PC-3 (cell line): Measurements from ENCODE around the gene CLDN18. TPM values are rescaled to one million over a fixed set of nuclear protein-coding genes. Genes with fewer than 3 reads are reported as not detected.

Source experiments
- ATAC-seq: fragments of 200-7000 bp; cut with Tn5 transposase; 2 replicates; pipeline ENCODE4 v1.9.1; 2020; ENCODE audit warnings: mild to moderate bottlenecking, moderate library complexity
- BruUV-seq: library from RNA; stranded (reverse); fragments of 400-500 nt; replicated peaks from 2 replicates; lab custom pipeline; 2021; lab: Mats Ljungman, UMichigan
- CTCF ChIA-PET: fragments of 300-600 bp; sonication (Branson Sonifier 250); formaldehyde crosslinking; loops from one replicate; lab custom pipeline; 2022; ENCODE audit warnings: antibody characterized with exemption; lab: Charles Lee
- POLR2A ChIA-PET: fragments of 300-600 bp; sonication (Branson Sonifier 250); formaldehyde crosslinking; loops from one replicate; lab custom pipeline; 2022; ENCODE audit warnings: antibody characterized with exemption; ENCODE audit not compliant: unreplicated experiment; lab: Charles Lee
- DNase-seq: peaks from one replicate; pipeline ENCODE4 v3.0.0-alpha.2; 2015
- H2AFZ ChIP-seq: fragments of 300-600 bp; sonication (generic); 2 replicates; pipeline ENCODE4 v1.6.0; 2016; ENCODE audit warnings: antibody characterized with exemption, low read length
- H3F3A ChIP-seq: fragments of 300-600 bp; sonication (generic); one replicate; pipeline ENCODE4 v1.6.0; 2017; ENCODE audit warnings: antibody characterized with exemption, low read length, control low read depth, mild to moderate bottlenecking; ENCODE audit not compliant: unreplicated experiment
- H3K27ac ChIP-seq: fragments of 300-600 bp; sonication (generic); 2 replicates; pipeline ENCODE4 v1.5.1; 2016; ENCODE audit warnings: mild to moderate bottlenecking, low read length
- H3K27me3 ChIP-seq: fragments of 300-600 bp; sonication (generic); 2 replicates; pipeline ENCODE4 v1.6.1; 2016; ENCODE audit warnings: low read length, mixed read lengths
- H3K36me3 ChIP-seq: fragments of 300-600 bp; sonication (generic); 2 replicates; pipeline ENCODE4 v1.6.1; 2016; ENCODE audit warnings: low read depth, mixed run types, low read length, mixed read lengths
- H3K4me1 ChIP-seq: fragments of 300-600 bp; sonication (generic); 2 replicates; pipeline ENCODE4 v1.5.1; 2016; ENCODE audit warnings: low read length; ENCODE audit not compliant: insufficient read depth
- H3K4me2 ChIP-seq: fragments of 300-600 bp; sonication (generic); 2 replicates; pipeline ENCODE4 v1.6.0; 2016; ENCODE audit warnings: low read length
- H3K4me3 ChIP-seq: fragments of 300-600 bp; sonication (generic); 2 replicates; pipeline ENCODE4 v1.5.1; 2016; ENCODE audit warnings: mild to moderate bottlenecking, low read length, mixed read lengths
- H3K79me2 ChIP-seq: fragments of 300-600 bp; sonication (generic); 2 replicates; pipeline ENCODE4 v1.6.1; 2017; ENCODE audit warnings: low read length, mixed read lengths
- H3K9ac ChIP-seq: fragments of 300-600 bp; sonication (generic); 2 replicates; pipeline ENCODE4 v1.6.0; 2016; ENCODE audit warnings: mild to moderate bottlenecking, low read length
- H3K9me2 ChIP-seq: fragments of 300-600 bp; sonication (generic); replicated peaks from 2 replicates; pipeline ENCODE4 v1.6.1; 2016; ENCODE audit warnings: mixed run types, low read length, mixed read lengths
- H3K9me3 ChIP-seq: fragments of 300-600 bp; sonication (generic); 2 replicates; pipeline ENCODE4 v1.6.1; 2016; ENCODE audit warnings: low read length, mixed read lengths
- H4K20me1 ChIP-seq: fragments of 300-600 bp; sonication (generic); 2 replicates; pipeline ENCODE4 v1.6.1; 2016; ENCODE audit warnings: low read length, mixed read lengths
- EZH2 ChIP-seq: fragments of 300-600 bp; sonication (generic); IDR thresholded peaks from one replicate; pipeline ENCODE4 v1.6.1; 2017; ENCODE audit warnings: antibody characterized with exemption, mild to moderate bottlenecking, low read length; ENCODE audit not compliant: unreplicated experiment
- EZH2phosphoT487 ChIP-seq: fragments of 300-600 bp; sonication (generic); IDR thresholded peaks from 2 replicates; pipeline ENCODE4 v1.6.1; 2018; ENCODE audit warnings: mild to moderate bottlenecking, antibody characterized with exemption, low read length, borderline replicate concordance
- intact Hi-C: fragments of 100-400 bp; cut with micrococcal nuclease; formaldehyde crosslinking; loops from 2 replicates; pipeline ENCODE4 v1.9.0; 2023
- total RNA-seq: library from RNA; depleted of rRNA; stranded (reverse); fragments of >200 nt; gene quantifications from 2 replicates; pipeline ENCODE4 v1.2.3, GENCODE V29; 2014
- TF ChIP-seq, protein P1 (sequence below): fragments of 300-600 bp; sonication (generic); conservative IDR thresholded peaks from 2 replicates; pipeline ENCODE4 v1.5.1; 2017; ENCODE audit warnings: antibody characterized with exemption, low read depth, mild to moderate bottlenecking, low read length

CLDN18 gene
- total RNA-seq, 1 experiment from 2014 or later, result not detected

DNA sequence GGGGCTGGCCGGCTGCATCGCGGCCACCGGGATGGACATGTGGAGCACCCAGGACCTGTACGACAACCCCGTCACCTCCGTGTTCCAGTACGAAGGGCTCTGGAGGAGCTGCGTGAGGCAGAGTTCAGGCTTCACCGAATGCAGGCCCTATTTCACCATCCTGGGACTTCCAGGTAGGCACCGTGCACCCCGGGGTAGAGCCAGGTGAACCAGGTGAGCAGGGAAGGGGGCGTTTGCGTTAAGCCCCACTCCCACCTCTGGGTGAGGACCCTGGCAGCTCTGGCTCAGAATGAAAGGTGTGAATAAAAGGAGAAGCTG, 267 bp downstream of the CLDN18 start:
- DNase-seq, result no peak
- POLR2A ChIA-PET, result no interaction called here
- no peaks in the 10 kb centered on the region for H3K36me3 ChIP-seq
- H3K9me3 ChIP-seq, result no peaks in the 10 kb centered on the region
- H2AFZ ChIP-seq, result no peak overlapping the region
- H3K27ac ChIP-seq, result no peak overlapping the region
- no peaks in the 10 kb centered on the region for H3K79me2 ChIP-seq
- H3K4me3 ChIP-seq, result no peak overlapping the region
- H3K4me2 ChIP-seq, result no peak overlapping the region
- intact Hi-C loops, result no loop called here
- CTCF ChIA-PET, result no interaction called here
- H3K4me1 ChIP-seq, result no peaks in the 10 kb centered on the region
- no peak overlapping the region for H3K9ac ChIP-seq
- H3F3A ChIP-seq, result no peaks in the 10 kb centered on the region
- no peak for TF ChIP-seq EZH2phosphoT487
- TF ChIP-seq EZH2, result no peak
- TF ChIP-seq, protein P1, sequence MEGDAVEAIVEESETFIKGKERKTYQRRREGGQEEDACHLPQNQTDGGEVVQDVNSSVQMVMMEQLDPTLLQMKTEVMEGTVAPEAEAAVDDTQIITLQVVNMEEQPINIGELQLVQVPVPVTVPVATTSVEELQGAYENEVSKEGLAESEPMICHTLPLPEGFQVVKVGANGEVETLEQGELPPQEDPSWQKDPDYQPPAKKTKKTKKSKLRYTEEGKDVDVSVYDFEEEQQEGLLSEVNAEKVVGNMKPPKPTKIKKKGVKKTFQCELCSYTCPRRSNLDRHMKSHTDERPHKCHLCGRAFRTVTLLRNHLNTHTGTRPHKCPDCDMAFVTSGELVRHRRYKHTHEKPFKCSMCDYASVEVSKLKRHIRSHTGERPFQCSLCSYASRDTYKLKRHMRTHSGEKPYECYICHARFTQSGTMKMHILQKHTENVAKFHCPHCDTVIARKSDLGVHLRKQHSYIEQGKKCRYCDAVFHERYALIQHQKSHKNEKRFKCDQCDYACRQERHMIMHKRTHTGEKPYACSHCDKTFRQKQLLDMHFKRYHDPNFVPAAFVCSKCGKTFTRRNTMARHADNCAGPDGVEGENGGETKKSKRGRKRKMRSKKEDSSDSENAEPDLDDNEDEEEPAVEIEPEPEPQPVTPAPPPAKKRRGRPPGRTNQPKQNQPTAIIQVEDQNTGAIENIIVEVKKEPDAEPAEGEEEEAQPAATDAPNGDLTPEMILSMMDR, result no peak
- no peaks in the 10 kb centered on the region for H4K20me1 ChIP-seq
- no peaks in the 10 kb centered on the region for H3K27me3 ChIP-seq
- H3K9me2 ChIP-seq, result no peaks in the 10 kb centered on the region
- no TSS peak for BruUV-seq
- ATAC-seq, result no peak

DNA sequence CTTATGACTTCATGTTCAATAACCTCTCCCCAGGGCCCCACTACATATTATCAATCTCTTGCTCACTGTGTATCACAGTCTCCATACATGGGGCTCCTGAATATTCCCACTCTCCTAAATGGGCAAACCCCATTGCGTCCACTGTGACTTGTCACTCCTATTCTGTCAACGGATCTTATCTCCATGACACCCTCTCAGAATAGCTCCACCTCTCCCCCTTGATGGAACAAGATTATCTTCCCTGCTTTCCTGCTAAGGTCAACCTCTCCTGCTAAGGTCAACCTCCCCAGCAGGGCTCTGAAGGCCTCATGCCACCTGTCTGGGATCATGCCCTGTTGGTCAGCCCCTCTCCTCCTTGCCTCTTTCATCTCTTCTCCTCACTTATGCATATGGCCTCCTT, 1.8 kb downstream of the CLDN18 start:
- Histone ChIP-seq H3K4me2 (no peak overlapping the region), H4K20me1 (no peaks in the 10 kb centered on the region), H2AFZ (no peak overlapping the region), H3K79me2 (no peaks in the 10 kb centered on the region), H3K4me3 (no peak overlapping the region), H3F3A (no peaks in the 10 kb centered on the region), H3K27ac (no peak overlapping the region), H3K9me3 (no peaks in the 10 kb centered on the region), H3K9ac (no peak overlapping the region), H3K27me3 (no peaks in the 10 kb centered on the region), H3K9me2 (no peaks in the 10 kb centered on the region), H3K4me1 (no peaks in the 10 kb centered on the region), H3K36me3 (no peaks in the 10 kb centered on the region)
- DNase-seq (no peak), ATAC-seq (no peak)
- TF ChIP-seq EZH2phosphoT487 (no peak), EZH2 (no peak)
- TF ChIP-seq, protein P1, result no peak
- CTCF ChIA-PET, result no interaction called here
- intact Hi-C loops, result no loop called here
- no TSS peak for BruUV-seq
- POLR2A ChIA-PET, result no interaction called here

DNA sequence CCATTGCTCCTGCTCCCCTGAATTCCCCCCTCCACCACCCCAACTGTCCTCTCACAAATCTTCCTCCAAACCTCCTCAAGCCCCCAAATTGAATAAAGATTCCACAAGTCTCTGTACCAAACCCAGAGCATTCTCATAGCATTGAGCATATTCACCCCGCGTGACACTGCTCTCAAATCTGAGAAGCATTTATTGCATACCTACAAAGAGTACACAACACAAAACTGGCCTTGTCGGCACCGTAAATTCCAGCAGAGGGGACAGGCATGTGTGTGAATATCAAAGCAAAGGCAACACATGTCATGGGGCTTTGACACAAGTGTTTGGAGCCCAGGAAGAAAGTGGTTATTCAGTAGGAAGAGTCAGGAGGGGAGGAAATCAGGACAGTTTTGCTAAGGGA, 2.6 kb downstream of the CLDN18 start:
- Histone ChIP-seq H3K9ac (no peak overlapping the region), H3K4me2 (no peak overlapping the region), H3K36me3 (no peaks in the 10 kb centered on the region), H2AFZ (no peak overlapping the region), H3F3A (no peaks in the 10 kb centered on the region), H3K4me1 (no peaks in the 10 kb centered on the region), H4K20me1 (no peaks in the 10 kb centered on the region), H3K9me3 (no peaks in the 10 kb centered on the region), H3K27me3 (no peaks in the 10 kb centered on the region), H3K27ac (no peak overlapping the region), H3K9me2 (no peaks in the 10 kb centered on the region), H3K79me2 (no peaks in the 10 kb centered on the region), H3K4me3 (no peak overlapping the region)
- no peak for DNase-seq
- intact Hi-C loops, result no loop called here
- ChIA-PET POLR2A (no interaction called here), CTCF (no interaction called here)
- no peak for ATAC-seq
- no peak for TF ChIP-seq EZH2phosphoT487
- no peak for TF ChIP-seq EZH2
- TF ChIP-seq, protein P1, result no peak
- BruUV-seq, result no TSS peak
